NT2/D1 (cell line): ENCODE results near the gene VSTM1.

Experiments
- DNase-seq: peaks from one replicate; pipeline ENCODE4 v3.0.0-alpha.2; 2011; ENCODE audit warnings: low read depth, low spot score
- H3K27me3 ChIP-seq: 2 replicates; pipeline ENCODE4 v1.6.0; 2011; ENCODE audit warnings: mild to moderate bottlenecking; ENCODE audit not compliant: insufficient read length, insufficient read depth
- H3K36me3 ChIP-seq: 2 replicates; pipeline ENCODE4 v1.6.1; 2011; ENCODE audit warnings: mild to moderate bottlenecking, low read length, mixed read lengths; ENCODE audit not compliant: insufficient read depth, insufficient read length
- H3K4me1 ChIP-seq: 2 replicates; pipeline ENCODE4 v1.5.1; 2011; ENCODE audit not compliant: insufficient read depth, insufficient read length
- H3K4me3 ChIP-seq: 2 replicates; pipeline ENCODE4 v1.5.1; 2011; ENCODE audit warnings: low read depth; ENCODE audit not compliant: insufficient read length
- H3K9ac ChIP-seq: 2 replicates; pipeline ENCODE4 v1.6.0; 2011; ENCODE audit warnings: low read depth; ENCODE audit not compliant: insufficient read length
- H3K9me3 ChIP-seq: 2 replicates; pipeline ENCODE4 v1.5.1; 2011; ENCODE audit warnings: mild to moderate bottlenecking, low read length; ENCODE audit not compliant: insufficient read depth
- SUZ12 ChIP-seq: IDR thresholded peaks from 2 replicates; pipeline ENCODE4 v1.6.1; 2011; ENCODE audit not compliant: insufficient read length, insufficient read depth; ENCODE audit errors: extremely low read depth
- YY1 ChIP-seq: IDR thresholded peaks from 2 replicates; pipeline ENCODE4 v1.6.1; 2011; ENCODE audit not compliant: insufficient read length, insufficient read depth
- ZNF274 ChIP-seq: IDR thresholded peaks from 2 replicates; pipeline ENCODE4 v1.6.1; 2011; ENCODE audit warnings: mild to moderate bottlenecking, low read depth, low read length

The VSTM1 gene

GRCh38 chr19:54035215-54036178 lies 28.2 kb downstream of the VSTM1 start:
- Histone ChIP-seq H3K4me3 (no peak overlapping the region), H3K27me3 (no peaks in the 10 kb centered on the region), H3K36me3 (no peaks in the 10 kb centered on the region), H3K4me1 (no peaks in the 10 kb centered on the region), H3K9ac (no peak overlapping the region), H3K9me3 (no peaks in the 10 kb centered on the region)
- DNase-seq = peak; percentile 77
- no peak for TF ChIP-seq YY1
- TF ChIP-seq ZNF274 = no peak
- TF ChIP-seq SUZ12 = no peak

- Histone ChIP-seq H3K36me3 (no peaks in the 10 kb centered on the region), H3K9me3 (no peaks in the 10 kb centered on the region), H3K9ac (no peak overlapping the region), H3K4me3 (no peak overlapping the region), H3K4me1 (no peaks in the 10 kb centered on the region), H3K27me3 (no peaks in the 10 kb centered on the region)
- DNase-seq = no peak
- no peak for TF ChIP-seq YY1
- TF ChIP-seq ZNF274 = no peak
- no peak for TF ChIP-seq SUZ12
Observed at GRCh38 chr19:54030895-54031586, 32.7 kb downstream of the VSTM1 start.

GRCh38 chr19:54029930-54030490 lies 33.7 kb downstream of the VSTM1 start:
- no peak for TF ChIP-seq YY1
- TF ChIP-seq ZNF274 = no peak
- no peak for TF ChIP-seq SUZ12
- Histone ChIP-seq H3K27me3 (no peaks in the 10 kb centered on the region), H3K9me3 (no peaks in the 10 kb centered on the region), H3K4me3 (no peak overlapping the region), H3K36me3 (no peaks in the 10 kb centered on the region), H3K9ac (no peak overlapping the region), H3K4me1 (no peaks in the 10 kb centered on the region)
- peak; percentile 76 for DNase-seq

- Histone ChIP-seq H3K36me3 (no peaks in the 10 kb centered on the region), H3K9ac (no peak overlapping the region), H3K4me1 (no peaks in the 10 kb centered on the region), H3K9me3 (no peaks in the 10 kb centered on the region), H3K4me3 (no peak overlapping the region), H3K27me3 (no peaks in the 10 kb centered on the region)
- DNase-seq = no peak
- no peak for TF ChIP-seq YY1
- no peak for TF ChIP-seq ZNF274
- no peak for TF ChIP-seq SUZ12
Observed at GRCh38 chr19:54029301-54029700, 34.4 kb downstream of the VSTM1 start.

GRCh38 chr19:54026656-54027055 lies 37.0 kb downstream of the VSTM1 start:
- no peak for TF ChIP-seq ZNF274
- DNase-seq = no peak
- Histone ChIP-seq H3K36me3 (no peaks in the 10 kb centered on the region), H3K9ac (no peak overlapping the region), H3K4me1 (peaks cover 2% of the 10 kb centered on the region), H3K27me3 (no peaks in the 10 kb centered on the region), H3K4me3 (no peak overlapping the region), H3K9me3 (no peaks in the 10 kb centered on the region)

GRCh38 chr19:54024660-54025059 lies 39.0 kb downstream of the VSTM1 start:
- H3K27me3 ChIP-seq = no peaks in the 10 kb centered on the region
- no peak overlapping the region for H3K9ac ChIP-seq
- TF ChIP-seq SUZ12 = no peak
- no peak for TF ChIP-seq YY1
- no peak for TF ChIP-seq ZNF274
- H3K4me1 ChIP-seq = peaks cover 2% of the 10 kb centered on the region
- H3K36me3 ChIP-seq = no peaks in the 10 kb centered on the region
- no peak for DNase-seq
- no peak overlapping the region for H3K4me3 ChIP-seq
- H3K9me3 ChIP-seq = no peaks in the 10 kb centered on the region

GRCh38 chr19:54023191-54023590 lies 40.5 kb downstream of the VSTM1 start:
- no peaks in the 10 kb centered on the region for H3K36me3 ChIP-seq
- peaks cover 2% of the 10 kb centered on the region for H3K4me1 ChIP-seq
- no peak for DNase-seq
- no peak overlapping the region for H3K4me3 ChIP-seq
- no peak overlapping the region for H3K9ac ChIP-seq
- TF ChIP-seq ZNF274 (no peak), YY1 (no peak), SUZ12 (no peak)
- H3K27me3 ChIP-seq = no peaks in the 10 kb centered on the region
- H3K9me3 ChIP-seq = no peaks in the 10 kb centered on the region
